ENCODE measurements around the gene ATAD3C.

- no peak for TF ChIP-seq CTCF (IDR thresholded peaks at IDR 0.05)
- no peak for TF ChIP-seq POLR2A (IDR thresholded peaks at IDR 0.05)
Measured at GRCh38 chr1:1477206-1477605, 27.7 kb downstream of the ATAD3C start.

Measured in heart left ventricle (tissue), 13 donors.